ENCODE measurements around the gene PTPRZ1. TPM values are rescaled to one million over a fixed set of nuclear protein-coding genes. Genes with fewer than 3 reads are reported as not detected.

The PTPRZ1 gene
- total and polyA plus RNA-seq, 2 of the 4 experiments (the other 2 are of a cell fraction) = not detected

- Histone ChIP-seq H4K20me1 (ENCODE audit: insufficient read depth, low read length) (no peaks in the 10 kb centered on the region), H3K27ac (ENCODE audit: insufficient read depth, low read length) (no peak overlapping the region), H2BK5ac (ENCODE audit: low read depth, low read length, poor library complexity, severe bottlenecking) (no peak overlapping the region), H3K9me3 (ENCODE audit: control insufficient read depth, insufficient read depth, low read length) (no peaks in the 10 kb centered on the region), H2AK9ac (replicated peaks; ENCODE audit: low read depth, low read length, poor library complexity) (no peak overlapping the region), H3K27me3 (ENCODE audit: control insufficient read depth, insufficient read depth, low read length) (no peaks in the 10 kb centered on the region), H4K5ac (ENCODE audit: low read depth, low read length) (no peak overlapping the region), H2BK120ac (ENCODE audit: low read depth, low read length) (no peak overlapping the region), H2BK15ac (ENCODE audit: low read depth, low read length) (no peak overlapping the region), H3K4ac (ENCODE audit: low read depth, low read length) (no peak overlapping the region), H3K23ac (ENCODE audit: low read depth, low read length) (no peak overlapping the region), H3K9me1 (ENCODE audit: insufficient read depth, low read length) (no peaks in the 10 kb centered on the region), H3K79me1 (ENCODE audit: low read depth in 1 of 2, low read length in 2 of 2) (no peaks in the 10 kb centered on the region), H3K4me2 (ENCODE audit: low read depth, low read length) (no peak overlapping the region), H3K9ac (ENCODE audit: low read depth, low read length) (no peak overlapping the region), H3K56ac (ENCODE audit: extremely low read depth, insufficient read depth, low read length) (no peak overlapping the region), H3K18ac (ENCODE audit: low read depth, low read length) (no peak overlapping the region), H2AFZ (replicated peaks; ENCODE audit: low read length, poor library complexity) (no peak overlapping the region), H4K91ac (ENCODE audit: insufficient read depth, low read depth, low read length) (no peak overlapping the region), H3K14ac (replicated peaks; ENCODE audit: low read depth, low read length) (no peak overlapping the region), H4K8ac (ENCODE audit: low read depth in 2 of 2, low read length in 2 of 2) (no peak overlapping the region), H3K4me3 (ENCODE audit: insufficient read depth, low read depth, low read length) (no peak overlapping the region), H3K4me1 (ENCODE audit: control insufficient read depth, insufficient read depth, low read length) (no peaks in the 10 kb centered on the region), H2BK20ac (ENCODE audit: low read depth, low read length) (no peak overlapping the region), H3K36me3 (ENCODE audit: control insufficient read depth, insufficient read depth, low read length) (no peaks in the 10 kb centered on the region), H2AK5ac (ENCODE audit: low read depth, low read length) (no peak overlapping the region)
- TF ChIP-seq NFE2L2 (IDR thresholded peaks at IDR 0.05; ENCODE audit: low read depth, low read length) = no peak
- TF ChIP-seq MAFK (IDR thresholded peaks at IDR 0.05; ENCODE audit: low read depth, low read length) = no peak
- no peak for TF ChIP-seq BHLHE40 (IDR thresholded peaks at IDR 0.05; ENCODE audit: low read depth, low read length)
- TF ChIP-seq USF2 (IDR thresholded peaks at IDR 0.05; ENCODE audit: low read depth, low read length) = no peak
- no peak for TF ChIP-seq RCOR1 (IDR thresholded peaks at IDR 0.05; ENCODE audit: insufficient replicate concordance, low read length)
- TF ChIP-seq ELK1 (IDR thresholded peaks at IDR 0.05; ENCODE audit: borderline replicate concordance, low read depth, low read length) = no peak
- no peak for TF ChIP-seq RFX5 (IDR thresholded peaks at IDR 0.05; ENCODE audit: low read depth, low read length)
- TF ChIP-seq MXI1 (IDR thresholded peaks at IDR 0.05; ENCODE audit: borderline replicate concordance, low read depth, low read length) = no peak
- no peak for TF ChIP-seq CTCF (conservative IDR thresholded peaks at IDR 0.05; ENCODE audit: low read depth, low read length)
- no peak for TF ChIP-seq MAZ (IDR thresholded peaks at IDR 0.05; ENCODE audit: borderline replicate concordance, low read depth, low read length)
- no peak for TF ChIP-seq FOS (IDR thresholded peaks at IDR 0.05; ENCODE audit: low read depth, low read length)
- TF ChIP-seq POLR2A (IDR thresholded peaks at IDR 0.05; ENCODE audit: low read depth, low read length) = no peak
- TF ChIP-seq SMC3 (IDR thresholded peaks at IDR 0.05; ENCODE audit: low read depth, low read length) = no peak
- in situ Hi-C loops (cut with MboI; ENCODE audit: low sequenced_read_pairs) (no loop called here), dilution Hi-C loops (cut with HindIII; ENCODE audit: low sequenced_read_pairs, unreplicated experiment) (no loop called here), intact Hi-C loops (cut with micrococcal nuclease) (no loop called here)
- ChIA-PET POLR2A (ENCODE audit: unreplicated experiment) (no interaction called here), CTCF (no interaction called here)
- ATAC-seq (ENCODE audit: low read depth) = no peak
- DNase-seq = no peak
- no TSS peak for BruUV-seq (replicated peaks)
- WGBS, 2 experiments (ENCODE audit: extremely low coverage in 2 of 2, insufficient read length in 1 of 2) = no CpG with 5 or more reads among the region's 3 CpGs
These were observed 197.9 kb downstream of the PTPRZ1 start for GRCh38 chr7:122070834-122071233.
